HG02938 (cell line): ENCODE results near the gene GGT5.
"Not testable (repeated sequence)": the region's sequence is repeated elsewhere in the genome, so short reads cannot be mapped to it uniquely, and the experiment has no call there.

Experiments used
- ATAC-seq: cut with Tn5 transposase; IDR thresholded peaks from one replicate; pipeline ENCODE4 v1.9.1; 2021; ENCODE audit warnings: mild to moderate bottlenecking, moderate library complexity; ENCODE audit not compliant: unreplicated experiment

Gene GGT5

DNA sequence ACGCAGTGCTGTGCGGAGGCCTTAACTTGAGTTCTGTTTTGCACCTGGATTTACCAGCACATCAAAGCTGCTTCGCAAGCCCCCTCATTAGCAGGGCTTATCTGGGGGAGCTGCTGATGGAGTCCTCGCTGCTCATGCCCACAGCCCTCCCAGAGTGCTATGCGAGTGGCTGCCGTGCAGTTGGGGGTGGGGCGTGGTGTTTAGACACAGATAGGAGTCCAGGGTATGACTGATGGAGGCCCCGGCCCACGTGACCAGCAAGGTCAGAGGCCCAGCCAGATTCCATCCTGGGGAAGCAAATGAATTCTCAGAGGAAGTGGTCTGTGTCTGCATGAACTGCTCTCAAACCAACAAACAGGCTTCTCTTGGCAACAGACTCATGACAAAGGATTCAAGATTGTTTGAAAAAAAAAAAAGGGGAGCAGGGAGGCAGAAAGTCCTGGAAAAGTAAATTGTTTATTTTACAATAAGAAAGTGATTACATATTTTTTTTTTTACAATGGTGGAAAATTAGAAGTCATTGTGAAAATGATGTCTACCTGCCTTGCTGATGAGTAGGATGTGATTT is 19.5 kb upstream of the GGT5 start:
- not testable (repeated sequence) for ATAC-seq

DNA sequence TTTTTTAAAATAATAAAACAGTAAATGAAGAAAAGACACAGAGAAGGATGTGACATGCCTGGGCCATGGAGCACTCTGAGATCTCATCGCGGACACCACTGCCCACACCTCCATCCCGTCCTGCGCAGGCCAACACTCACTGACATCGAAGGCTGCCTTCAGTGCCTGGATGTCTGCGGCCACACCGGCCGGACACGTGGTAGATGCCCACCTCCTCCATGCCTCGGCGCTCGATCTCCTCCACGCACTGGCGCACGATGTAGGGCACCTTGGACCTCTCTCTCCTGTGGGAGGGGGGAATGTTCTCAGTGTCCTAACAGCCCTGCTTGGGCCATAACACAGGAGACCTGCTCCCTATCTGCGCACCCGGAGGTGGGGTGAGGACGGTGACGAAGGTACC is 18.6 kb upstream of the GGT5 start:
- not testable (repeated sequence) for ATAC-seq

DNA sequence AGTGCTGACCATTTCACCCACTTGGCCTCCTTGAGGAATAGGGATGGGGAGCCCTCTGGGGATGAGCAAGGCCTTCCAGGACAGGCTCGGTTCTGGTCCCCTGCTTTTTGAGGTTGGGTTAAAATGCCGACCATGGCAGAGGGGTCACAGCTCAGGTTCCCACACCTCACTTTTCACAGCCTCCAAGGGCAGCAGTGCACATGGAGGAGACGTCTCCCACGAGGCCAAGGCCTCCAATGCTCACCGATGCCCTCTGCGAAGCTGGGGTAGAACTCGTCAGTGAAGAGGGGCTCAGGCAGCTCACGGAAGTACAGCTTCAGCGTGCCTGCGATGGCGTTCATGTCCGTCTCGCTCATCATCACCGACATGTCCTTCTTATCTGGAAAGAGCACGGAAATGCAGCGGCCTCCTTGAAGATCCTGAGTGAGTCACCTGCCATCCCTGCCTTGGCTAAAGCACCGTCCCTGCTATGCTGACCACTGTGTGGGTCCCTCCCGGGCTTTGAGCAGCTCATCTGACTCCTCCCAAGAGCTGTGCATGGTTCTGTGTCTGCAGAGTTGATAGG is 17.4 kb upstream of the GGT5 start:
- ATAC-seq, result not testable (repeated sequence)

DNA sequence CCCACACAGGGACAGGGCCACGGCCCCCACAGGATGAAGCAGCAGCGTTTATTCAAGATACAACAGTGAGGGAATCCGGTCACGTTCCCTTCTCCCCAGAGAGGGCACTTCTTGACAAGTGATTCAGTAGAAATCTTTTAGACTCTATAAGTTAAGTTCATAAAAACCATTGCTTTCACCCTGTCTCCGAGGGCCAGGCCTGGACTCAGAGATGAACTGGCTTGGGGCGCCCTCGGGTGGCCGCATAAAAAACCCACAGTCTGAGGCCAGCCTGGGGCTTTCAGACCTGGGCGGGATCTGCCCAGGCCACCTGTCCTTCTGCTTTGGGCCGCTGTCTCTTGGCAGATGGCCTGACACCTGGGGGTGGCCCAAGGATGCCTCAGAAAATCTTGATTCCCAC is 14.6 kb upstream of the GGT5 start:
- ATAC-seq, result not testable (repeated sequence)

DNA sequence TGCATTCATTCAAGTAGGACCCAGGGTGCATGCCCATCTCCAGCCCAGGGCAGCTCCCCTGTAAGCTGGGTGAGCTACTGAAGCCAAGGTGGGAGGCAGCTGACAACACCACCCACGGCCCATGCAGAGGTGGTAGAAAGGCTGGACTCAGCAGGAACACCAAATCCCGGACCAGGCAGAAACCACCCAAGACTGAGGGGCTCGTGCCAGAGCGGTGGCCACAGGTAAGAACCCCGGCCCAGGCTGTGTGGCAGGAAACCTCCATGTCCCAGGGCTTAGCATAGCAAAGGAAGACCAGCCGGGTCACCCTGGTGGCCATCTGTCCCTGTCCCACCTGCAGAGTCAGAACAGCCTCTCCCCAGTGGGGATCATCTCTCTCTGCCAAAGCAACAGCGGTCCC is 11.9 kb upstream of the GGT5 start:
- ATAC-seq, result not testable (repeated sequence)

DNA sequence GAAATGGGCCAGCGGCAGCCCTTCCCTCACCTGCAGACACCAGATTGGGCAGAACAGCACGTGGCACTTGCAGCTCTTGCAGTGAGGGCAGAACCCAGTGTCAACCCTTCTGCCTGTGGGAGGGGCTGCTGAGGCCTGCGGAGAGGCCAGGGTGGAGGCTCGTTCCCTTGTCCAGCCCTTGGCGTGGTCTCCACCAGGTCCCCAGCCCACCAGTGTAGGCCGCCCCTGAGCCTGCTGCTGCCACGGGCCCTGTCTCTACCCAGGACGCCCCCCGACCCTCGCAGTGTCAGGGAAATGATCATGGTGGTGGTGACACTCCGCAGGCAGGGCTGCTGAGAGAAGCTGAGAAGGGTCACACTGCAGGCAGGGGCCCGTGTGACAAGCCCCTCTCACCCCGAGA is 11.3 kb upstream of the GGT5 start:
- ATAC-seq, result not testable (repeated sequence)

DNA sequence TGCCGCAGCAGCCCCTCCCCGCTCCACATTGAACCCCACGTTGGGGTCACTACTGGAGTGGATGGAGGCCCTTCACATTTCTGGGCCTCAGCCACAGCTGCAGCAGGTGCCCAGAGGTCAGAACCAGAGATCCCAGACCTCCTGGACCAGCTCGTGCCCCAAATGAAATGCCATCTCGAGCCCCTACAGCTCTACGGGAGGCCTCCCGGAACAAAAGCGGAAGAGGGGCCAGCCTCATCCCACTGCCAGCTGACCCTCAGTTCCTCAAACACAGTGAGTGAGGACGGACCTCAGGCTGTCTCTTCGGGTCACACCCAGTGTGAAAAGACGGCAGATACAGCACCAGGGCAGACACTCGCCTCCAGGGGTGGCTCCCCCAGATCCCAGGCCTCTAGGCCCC is 8.2 kb upstream of the GGT5 start:
- not testable (repeated sequence) for ATAC-seq

DNA sequence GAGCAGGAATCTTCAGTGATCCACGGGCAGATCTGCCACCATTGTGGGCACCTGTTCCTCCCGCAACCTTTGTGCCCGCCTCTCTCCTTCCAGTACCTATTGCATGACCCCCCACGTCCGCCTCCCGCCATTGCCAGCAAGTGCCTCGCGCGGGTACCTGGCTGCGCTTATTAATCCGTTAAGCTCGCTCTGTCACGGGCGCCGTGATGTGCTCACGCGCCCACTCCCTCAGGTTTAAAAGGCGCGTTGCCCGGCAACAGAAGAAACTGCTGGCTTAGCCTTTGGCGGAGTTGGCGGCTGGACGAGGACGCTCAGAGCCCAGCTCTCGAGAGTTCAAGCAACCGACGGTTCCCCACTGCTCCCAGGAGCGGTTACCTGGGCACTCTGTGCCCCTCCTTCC is 6.4 kb upstream of the GGT5 start:
- not testable (repeated sequence) for ATAC-seq

DNA sequence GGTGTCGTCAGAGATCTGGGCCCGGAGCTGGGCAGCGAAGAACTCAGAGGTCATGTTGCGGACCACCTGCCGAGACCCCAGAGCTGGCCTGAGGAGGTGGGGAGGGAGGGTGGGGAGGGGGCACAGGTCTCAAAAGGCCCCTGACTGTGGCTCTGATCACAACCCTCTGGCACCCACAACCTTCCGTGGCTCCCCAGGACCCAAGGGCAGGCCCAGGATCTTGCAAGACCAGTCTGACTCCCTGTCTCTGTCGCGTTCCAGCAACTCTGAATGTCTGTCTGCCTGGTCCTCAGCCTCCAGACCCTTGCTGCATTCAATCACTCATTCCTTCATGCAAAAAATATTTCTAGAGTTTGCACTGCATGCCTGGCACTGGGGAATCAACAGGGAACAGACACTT is 4.5 kb upstream of the GGT5 start:
- not testable (repeated sequence) for ATAC-seq

DNA sequence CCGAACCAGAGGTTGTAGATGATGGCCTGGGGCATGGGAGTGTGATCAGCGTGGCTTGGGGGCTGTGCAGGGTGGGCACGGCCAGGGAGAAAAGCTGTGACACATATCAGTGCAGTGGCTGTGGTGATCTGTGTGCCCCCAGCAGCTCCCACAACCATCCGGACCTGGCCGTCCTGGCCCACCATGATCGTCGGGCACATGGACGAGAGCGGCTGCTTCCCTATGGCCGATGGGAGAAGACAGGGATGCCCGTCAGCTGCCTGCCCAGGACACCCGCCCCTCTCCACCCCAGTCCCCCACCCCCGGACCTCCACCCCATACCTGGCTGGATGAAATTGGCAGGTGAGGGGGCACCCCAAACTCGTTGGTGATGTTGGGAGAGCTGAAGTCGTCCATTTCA is 3.7 kb upstream of the GGT5 start:
- ATAC-seq, result not testable (repeated sequence)

DNA sequence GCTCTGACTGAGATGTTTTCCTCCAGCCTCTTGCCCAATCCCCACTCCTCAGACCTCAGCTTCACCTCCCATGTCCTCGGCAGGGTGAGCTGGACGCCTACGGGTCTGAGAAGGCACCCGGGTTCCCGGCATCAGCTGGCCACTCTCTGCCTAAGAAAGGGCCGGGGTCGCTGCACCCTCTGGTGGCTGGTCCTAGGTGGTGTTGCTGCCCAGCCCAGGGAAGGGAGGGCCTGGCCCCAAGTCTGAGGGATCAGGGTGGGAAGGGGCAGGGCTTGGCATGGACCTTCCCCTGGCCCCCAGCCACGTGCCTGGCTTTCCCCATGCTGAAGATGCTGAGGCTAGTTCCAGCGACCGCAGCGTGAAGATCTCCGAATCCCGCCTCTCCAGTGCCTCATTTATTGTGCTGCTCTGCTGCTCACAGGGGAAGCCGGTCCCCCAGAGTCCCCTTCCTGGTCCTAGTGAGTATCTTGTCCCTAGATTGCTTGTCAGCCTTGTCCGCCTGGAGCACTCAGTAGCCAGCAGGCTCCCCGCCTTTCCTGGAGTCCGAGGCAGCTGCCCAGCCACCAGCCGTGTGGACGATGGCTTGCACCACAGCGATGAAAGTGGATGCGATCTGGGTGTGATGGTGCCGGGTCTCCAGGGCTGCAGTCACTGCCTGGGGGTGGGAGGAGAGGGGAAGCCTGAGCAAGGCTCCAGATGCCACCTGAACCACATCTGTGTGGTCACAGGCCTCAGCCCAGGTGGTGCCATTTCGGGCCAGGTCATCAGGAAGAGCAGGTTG is 2.9 kb upstream of the GGT5 start:
- ATAC-seq, result no peak

DNA sequence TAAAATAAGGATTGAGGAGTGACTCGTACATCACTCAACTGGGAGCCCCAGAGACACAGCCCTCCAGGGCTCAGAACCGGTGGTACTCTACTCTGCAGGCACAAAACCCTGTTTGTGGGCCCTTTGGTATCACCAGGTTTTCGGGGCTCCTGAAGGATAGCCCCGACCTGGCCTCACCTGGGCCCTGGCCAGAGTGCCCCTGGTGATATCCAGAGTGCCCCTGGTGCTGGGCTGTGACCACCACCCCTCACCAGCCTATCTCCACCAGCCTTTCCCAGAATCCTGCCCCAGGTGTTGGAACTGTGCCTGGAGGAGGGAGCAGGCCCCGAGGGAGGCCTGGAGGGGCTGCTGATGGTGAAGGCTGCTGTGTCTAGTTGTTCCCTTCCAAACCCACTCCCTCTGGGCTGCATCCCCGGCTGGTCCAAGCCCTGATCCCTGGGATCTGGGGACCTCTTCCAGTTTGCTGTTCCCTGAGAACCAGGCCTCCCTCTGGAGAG is 2.2 kb upstream of the GGT5 start:
- ATAC-seq, result no peak

DNA sequence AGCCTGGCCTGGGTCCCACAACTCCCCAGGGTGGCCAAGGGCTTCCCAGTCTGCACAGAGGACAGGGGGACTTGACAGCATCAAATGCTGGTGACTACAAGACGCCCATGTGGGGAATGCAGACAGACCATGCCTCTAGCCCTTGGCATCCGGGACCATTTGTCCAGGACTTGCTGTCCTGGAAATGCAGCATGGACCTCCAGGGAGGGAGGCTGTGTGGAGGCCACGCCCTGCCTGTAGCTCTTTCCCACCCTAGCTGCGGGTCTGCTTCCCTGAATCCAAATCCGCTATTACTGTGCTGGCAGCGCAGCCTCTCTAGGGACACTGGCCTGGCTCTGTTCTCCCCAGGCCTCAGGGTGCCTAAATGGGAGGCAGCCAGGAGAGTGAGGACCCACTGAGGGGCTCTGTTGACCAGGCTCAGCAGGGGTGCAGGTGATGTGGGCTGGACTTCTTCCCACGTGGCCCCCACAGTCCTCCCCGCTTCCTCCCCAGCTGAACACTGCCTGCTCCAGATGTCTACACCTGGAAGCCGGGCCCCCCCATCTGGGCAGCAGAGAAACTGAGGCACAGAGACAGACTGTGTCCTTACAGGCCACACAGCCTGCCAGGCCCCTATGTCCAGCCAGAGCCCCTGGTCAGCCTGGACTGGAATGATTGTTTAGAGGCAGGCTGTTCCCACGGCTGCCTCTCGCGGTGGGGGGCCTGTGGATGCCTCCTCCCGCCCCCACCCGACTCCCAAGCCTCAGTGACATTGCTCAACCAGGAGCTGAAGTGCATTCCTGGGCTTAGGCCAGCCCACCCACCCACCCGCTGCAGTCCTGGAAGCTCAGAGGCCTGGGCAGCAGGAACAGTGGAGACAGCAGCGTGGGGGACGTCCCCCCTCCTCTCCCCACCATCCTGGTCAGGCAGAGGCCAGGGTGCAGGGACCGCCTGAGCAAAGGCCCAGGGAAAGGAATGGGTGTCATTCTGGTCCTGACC is 991 bp upstream of the GGT5 start:
- not testable (repeated sequence) for ATAC-seq

DNA sequence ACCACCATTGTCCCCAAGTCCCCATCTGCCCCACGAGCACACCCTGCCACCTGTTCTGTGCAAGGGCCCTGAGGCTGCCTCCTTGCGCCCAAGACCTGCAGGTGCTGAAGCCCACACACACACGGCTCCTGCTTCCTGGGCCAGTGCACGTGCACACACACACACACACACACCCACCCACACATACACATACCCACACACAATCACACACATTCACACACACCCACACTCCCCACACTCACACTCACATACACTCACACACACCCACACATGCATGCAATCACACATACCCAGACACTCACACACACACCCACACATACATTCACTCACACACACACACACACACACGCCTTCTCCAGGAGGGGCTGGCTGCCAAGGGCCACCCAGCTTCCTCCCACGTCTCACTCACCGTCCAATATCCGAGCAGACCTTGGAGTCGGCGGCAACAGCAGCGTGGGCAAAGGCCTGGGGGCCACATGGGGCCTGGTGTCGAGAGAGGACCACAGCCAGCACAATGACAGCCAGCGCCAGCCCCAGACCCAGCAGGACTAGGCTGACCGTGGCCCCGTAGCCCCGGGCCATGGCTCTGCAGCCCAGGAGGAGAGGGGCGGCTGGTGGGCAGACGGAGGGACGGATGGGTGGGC is 616 bp downstream of the GGT5 start:
- ATAC-seq, result no peak

DNA sequence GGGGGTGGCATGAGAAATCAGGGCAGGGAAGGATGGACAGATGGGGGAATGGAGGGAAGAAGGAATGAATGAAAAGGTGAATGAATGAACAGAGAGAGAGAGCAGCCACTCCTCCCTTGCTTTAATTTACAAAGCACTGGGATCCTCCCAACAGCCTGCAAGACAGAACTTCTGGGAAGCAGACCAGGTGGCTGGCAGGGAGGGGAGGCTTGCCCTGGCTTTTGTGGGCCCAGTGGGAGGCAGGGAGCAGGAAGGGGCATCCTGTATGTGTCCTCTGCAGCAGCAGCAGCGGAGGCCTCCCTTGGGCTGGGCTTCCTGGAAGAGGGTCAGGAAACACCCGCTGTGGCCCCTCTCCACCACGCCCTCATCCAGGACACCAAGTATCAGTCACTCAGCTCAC is 1.5 kb downstream of the GGT5 start:
- ATAC-seq, result not testable (repeated sequence)

DNA sequence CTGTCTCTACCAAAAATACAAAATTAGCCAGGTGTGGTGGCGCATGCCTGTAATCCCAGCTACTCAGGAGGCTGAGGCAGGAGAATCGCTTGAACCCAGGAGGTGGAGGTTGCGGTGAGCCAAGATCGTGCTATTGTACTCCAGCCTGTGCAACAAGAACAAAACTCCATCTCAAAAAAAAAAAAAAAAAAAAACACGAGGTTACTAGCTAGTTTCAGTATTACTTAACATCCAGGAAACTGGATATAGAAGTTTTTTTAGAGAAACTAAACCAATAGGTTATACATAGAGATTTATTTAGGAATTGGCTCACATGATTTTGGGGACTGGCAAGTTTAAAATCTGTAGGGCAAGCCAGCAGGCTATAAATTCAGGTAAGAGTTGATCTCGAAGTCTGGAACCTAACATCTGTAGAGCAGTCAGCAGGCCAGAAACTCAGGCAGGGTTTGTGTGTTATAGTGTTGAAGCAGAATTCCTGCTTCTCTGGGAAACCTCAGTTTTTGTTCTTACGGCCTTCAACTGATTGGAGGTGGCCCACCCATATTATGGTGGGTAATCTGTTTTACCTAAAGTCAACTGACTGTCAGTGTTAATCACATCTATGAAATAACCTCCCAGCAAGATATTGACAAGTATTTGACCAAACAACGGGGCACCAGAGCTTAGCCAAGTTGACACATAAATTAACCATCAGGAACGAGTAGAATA is 3.7 kb downstream of the GGT5 start:
- not testable (repeated sequence) for ATAC-seq

DNA sequence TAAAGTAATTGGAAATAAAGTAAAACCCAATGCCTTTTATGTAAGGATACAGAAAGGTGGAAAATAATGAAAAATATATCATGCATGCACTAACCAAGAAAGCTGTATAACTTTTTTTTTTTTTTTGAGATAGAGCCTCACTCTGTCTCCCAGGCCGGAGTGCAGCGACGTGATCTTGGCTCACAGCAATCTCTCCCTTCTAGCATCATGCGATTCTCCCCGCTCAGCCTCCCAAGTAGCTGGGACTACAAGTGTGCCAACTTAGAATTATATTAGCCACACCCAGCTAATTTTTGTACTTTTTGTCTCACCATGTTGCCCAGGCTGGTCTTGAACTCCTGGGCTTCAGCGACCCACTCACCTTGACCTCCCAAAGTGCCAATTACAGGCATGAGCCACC is 4.5 kb downstream of the GGT5 start:
- no peak for ATAC-seq

DNA sequence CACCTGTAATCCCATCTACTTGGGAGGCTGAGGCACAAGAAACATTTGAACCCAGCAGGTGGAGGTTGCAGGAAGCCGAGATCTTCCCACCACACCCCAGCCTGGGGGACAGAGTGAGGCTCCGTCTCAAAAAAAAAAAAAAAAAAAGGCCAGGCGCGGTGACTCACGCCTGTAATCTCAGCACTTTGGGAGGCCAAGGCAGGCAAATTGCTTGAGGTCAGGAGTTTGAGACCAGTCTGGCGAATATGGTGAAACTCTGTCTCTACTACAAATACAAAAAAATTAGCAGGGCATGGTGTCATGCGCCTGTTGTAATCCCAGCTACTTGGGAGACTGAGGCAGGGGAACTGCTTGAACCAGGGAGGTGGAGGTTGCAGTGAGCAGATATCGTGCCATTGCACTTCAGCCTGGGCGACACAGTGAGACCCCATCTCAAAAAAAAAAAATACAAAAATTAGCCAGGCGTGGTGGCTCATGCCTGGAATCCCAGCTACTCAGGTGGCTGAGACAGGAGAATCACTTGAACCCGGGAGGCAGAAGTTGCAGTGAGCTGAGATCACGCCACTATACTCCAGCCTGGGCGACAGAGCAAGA is 6.7 kb downstream of the GGT5 start:
- ATAC-seq, result not testable (repeated sequence)

DNA sequence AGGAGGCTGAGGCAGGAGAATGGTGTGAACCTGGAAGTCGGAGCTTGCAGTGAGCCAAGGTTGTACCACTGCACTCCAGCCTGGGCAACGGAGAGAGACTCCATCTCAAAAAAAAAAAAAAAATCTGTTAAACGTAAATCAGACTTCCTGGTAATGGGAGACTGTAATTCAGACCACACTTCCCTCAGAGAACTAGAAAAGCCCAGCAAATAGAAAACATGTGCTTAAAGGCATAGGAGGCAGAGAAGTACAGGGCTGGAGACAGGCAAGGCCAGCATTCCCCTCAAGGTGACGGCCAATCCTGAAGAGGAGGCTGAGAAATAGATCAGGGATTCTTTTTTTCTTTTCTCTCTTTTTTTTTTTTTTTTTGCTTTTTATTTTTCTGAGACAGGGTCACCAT is 8.2 kb downstream of the GGT5 start:
- no peak for ATAC-seq
